HG03520 (cell line): ENCODE measurements around the gene C2orf49.
A peak's percentile ranks its signal among the peaks of the same experiment; 100 is the strongest.
"Not testable (repeated sequence)": the region's sequence is repeated elsewhere in the genome, so short reads cannot be mapped to it uniquely, and the experiment has no call there.

Experiments
- ATAC-seq: cut with Tn5 transposase; IDR thresholded peaks from one replicate; pipeline ENCODE4 v1.9.1; 2021; ENCODE audit warnings: mild to moderate bottlenecking, moderate library complexity; ENCODE audit not compliant: unreplicated experiment

Gene C2orf49

GRCh38 chr2:105320651-105321215 is 16.6 kb upstream of the C2orf49 start:
- no peak for ATAC-seq

DNA sequence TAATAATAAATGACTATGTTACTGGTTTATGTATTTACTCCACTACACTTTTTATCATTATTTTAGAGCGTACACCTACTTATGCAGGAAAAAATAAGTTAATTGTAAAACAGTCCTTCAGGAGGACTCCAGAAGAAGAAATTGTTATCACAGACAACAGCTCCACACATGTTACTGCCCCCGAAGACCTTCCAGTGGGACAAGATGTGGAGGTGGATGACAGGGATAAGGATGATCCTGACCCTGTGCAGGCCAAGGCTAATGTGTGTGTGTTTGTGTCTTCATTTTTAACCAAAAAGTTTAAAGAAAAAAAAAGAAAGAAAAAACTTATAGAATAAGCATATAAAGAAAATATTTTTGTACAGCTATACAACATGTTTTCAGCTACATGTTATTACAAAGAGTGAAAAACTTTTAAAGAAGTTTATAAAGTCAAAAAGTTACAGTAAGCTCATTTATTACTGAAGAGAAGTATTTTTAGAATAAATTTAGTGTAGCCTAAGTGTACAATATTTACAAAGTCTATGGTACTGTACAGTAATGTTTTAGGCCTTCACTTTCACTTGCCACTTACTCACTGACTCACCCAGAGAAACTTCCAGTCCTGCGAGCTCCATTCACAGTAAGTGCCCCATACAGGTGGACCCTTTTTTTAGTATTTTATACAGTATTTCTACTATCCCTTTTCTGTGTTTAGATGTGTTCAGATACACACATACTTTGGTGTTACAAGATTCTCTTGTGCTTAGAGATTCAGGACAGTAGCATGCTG is 15.3 kb upstream of the C2orf49 start:
- ATAC-seq, result no peak

- no peak for ATAC-seq
Observed at GRCh38 chr2:105323111-105323510, 14.2 kb upstream of the C2orf49 start.

- ATAC-seq, result no peak
Observed at GRCh38 chr2:105324101-105324500, 13.2 kb upstream of the C2orf49 start.

GRCh38 chr2:105324732-105325131 is 12.6 kb upstream of the C2orf49 start:
- ATAC-seq, result no peak

- no peak for ATAC-seq
Observed at GRCh38 chr2:105325389-105325963, 11.9 kb upstream of the C2orf49 start.

DNA sequence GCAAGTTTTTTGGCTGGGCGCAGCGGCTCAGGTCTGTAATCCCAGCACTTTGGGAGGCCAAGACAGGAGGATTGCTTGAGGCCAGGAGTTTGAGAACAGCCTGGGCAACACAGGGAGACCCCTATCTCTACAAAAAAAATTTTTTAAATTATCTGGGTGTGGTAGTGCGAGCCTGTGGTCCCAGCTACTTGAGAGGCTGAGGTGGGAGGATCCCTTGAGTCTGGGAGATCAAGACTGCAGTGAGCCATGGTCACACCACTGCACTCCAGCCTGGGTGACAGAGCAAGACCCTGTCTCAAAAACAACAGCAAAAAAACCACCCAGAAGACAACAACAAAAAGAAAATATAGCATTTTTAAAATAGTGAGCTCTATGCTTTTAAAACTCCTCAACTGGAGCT is 10.1 kb upstream of the C2orf49 start:
- ATAC-seq, result not testable (repeated sequence)

GRCh38 chr2:105327690-105328089 is 9.7 kb upstream of the C2orf49 start:
- ATAC-seq, result no peak

- no peak for ATAC-seq
Observed at GRCh38 chr2:105328281-105329196, 8.8 kb upstream of the C2orf49 start.

- ATAC-seq, result no peak
Observed at GRCh38 chr2:105329197-105329554, 8.2 kb upstream of the C2orf49 start.

GRCh38 chr2:105329561-105330495 is 7.5 kb upstream of the C2orf49 start, which contains the start of gene TGFBRAP1:
TSS of gene TGFBRAP1 (minus strand) at chr2:105329735. CDS start at chr2:105308301, 21,434 bp downstream.
- peak; percentile 70 for ATAC-seq

DNA sequence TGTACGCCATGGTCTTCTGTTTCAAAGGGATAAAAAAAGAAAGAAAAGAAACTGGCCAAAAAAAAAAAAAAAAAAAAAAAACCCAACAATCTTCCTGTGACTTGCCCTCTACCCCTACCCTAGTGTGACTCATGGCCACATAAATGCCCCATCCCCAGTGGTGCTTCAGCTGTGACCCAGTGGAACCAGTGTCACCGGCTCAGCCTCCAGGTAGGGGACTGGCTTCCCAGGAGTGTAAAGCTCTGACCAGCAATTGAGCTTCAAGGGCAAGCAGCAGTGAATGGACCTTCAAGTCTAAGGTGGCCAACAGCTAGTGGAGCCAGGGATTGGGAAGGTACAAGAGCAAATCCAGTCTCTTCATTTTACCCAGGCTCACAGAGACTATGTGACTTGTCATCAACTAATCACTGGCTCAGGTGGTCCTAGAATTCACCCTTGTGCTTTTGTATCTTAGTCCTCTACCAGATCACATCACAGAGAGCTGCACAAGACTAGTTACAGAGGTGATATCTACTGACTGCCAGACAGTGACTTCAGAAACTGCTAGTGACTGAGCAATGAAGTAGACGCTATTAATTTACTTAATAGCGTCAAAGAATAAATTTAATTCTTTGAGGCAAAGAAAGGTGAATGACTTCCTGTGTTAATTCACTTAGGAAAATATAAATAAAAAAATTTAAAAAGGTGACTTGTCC is 6.5 kb upstream of the C2orf49 start:
- ATAC-seq, result no peak

DNA sequence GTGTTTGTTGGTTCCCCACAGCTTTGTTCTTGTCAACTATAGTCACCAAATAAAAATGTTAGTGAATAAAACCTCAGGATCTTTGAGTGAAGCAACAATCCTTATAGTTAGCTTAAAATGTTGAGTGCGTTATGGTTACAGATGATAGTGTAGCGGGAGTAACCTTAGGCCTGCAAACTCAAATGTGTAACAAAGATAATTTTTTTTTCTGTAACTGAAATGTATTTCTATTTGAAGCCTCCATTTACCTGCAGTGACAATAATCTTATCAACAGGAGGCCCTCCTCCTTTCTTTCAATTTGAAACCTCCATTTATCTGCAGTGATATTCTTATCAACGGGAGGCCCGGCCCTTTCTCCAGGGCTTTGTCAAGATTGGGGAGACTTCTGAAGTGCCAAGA is 3.1 kb upstream of the C2orf49 start:
- ATAC-seq, result no peak

DNA sequence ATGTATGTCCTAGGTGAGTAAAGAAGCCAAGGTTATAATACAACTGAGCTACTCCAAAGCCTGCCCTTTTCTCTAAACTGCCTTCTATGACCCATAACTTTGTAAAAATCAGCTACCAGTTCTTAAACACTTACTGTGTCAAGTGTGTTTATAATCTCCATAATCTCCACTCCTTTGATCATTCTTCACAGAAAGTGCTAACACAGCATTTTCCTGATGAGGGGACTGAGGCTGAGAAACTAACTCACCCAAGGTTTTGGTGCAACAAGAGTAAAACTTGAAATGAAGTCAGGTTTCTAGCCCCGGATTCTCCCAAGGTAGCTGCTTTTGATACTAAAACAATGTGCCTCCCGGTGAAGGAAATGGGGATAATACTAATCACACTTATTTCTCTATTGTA is 1.9 kb upstream of the C2orf49 start:
- no peak for ATAC-seq

DNA sequence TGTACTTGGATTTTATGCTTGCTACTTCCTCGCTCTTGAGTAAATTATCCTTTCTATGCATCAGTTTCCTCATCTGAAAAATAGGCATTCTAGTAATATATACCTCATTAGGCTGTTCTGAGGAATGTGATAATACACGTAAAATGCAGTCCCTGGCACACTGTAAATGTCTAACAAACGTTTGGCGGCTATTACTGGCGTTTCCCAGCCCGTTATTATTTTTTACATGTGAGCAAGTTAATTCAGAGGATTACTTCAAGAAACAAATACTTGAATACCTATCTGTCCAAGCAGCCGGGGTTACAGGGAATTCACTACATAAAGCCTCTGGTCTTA is 586 bp upstream of the C2orf49 start:
- no peak for ATAC-seq

GRCh38 chr2:105338020-105338385 is 663 bp downstream of the C2orf49 start:
- ATAC-seq, result peak; percentile 4

DNA sequence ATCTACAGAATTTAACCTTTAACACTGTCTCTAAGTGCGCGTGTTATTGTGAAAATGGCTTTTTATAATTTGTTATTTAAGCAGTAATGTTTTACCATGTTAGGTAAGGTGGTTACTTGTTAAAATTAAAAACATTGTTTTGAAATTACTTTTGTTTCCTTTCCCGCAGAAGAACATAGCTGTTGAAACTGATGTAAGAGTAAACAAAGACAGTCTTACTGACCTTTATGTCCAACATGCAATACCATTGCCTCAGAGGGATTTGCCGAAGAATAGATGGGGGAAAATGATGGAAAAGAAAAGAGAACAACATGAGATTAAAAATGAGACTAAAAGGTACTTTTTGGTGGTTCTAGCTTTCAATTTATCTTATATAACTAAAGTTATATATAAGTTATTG is 2.1 kb downstream of the C2orf49 start:
- ATAC-seq, result no peak

- ATAC-seq, result no peak
Observed at GRCh38 chr2:105344704-105345345, 7.5 kb downstream of the C2orf49 start.

DNA sequence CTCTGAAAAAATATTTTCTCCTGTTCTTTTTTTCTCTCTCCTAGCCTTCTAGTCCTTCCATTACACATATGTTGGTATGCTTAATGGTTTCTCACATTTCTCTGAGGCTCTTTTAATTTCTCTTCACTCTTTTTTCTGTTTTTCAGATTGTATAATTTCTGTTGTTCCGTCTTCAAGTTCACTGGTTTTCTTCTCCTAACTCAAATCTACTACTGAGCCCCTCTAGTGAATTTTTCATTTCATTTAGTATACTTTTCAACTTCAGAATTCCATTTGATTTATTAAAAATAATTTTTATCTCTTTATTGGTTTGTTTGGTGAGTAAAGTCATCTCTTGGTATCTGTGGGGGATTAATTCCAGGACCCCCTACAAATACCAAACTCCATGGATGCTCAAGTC is 19.8 kb downstream of the C2orf49 start:
- ATAC-seq, result no peak
